ENCODE data around the gene POP4. TPM values are rescaled to one million over a fixed set of nuclear protein-coding genes. Genes with fewer than 3 reads are reported as not detected.

The POP4 gene
- total and polyA plus RNA-seq, 2 of the 4 experiments (the other 2 are of a cell fraction): 65.1 to 87.2 TPM

GRCh38 chr19:29653398-29653797, 47.3 kb downstream of the POP4 start:
- Histone ChIP-seq H3K23ac (ENCODE audit: low read depth, low read length) (no peak overlapping the region), H3K27ac (ENCODE audit: insufficient read depth, low read length) (no peak overlapping the region), H4K91ac (ENCODE audit: insufficient read depth, low read depth, low read length) (no peak overlapping the region), H2BK15ac (ENCODE audit: low read depth, low read length) (no peak overlapping the region), H4K20me1 (ENCODE audit: insufficient read depth, low read length) (no peaks in the 10 kb centered on the region), H3K9me1 (ENCODE audit: insufficient read depth, low read length) (no peaks in the 10 kb centered on the region), H3K4me3 (ENCODE audit: insufficient read depth, low read depth, low read length) (no peak overlapping the region), H2BK120ac (ENCODE audit: low read depth, low read length) (no peak overlapping the region), H4K5ac (ENCODE audit: low read depth, low read length) (no peak overlapping the region), H3K14ac (replicated peaks; ENCODE audit: low read depth, low read length) (no peak overlapping the region), H3K36me3 (ENCODE audit: control insufficient read depth, insufficient read depth, low read length) (no peaks in the 10 kb centered on the region), H3K9me3 (ENCODE audit: control insufficient read depth, insufficient read depth, low read length) (no peaks in the 10 kb centered on the region), H3K4me1 (ENCODE audit: control insufficient read depth, insufficient read depth, low read length) (no peaks in the 10 kb centered on the region), H3K27me3 (ENCODE audit: control insufficient read depth, insufficient read depth, low read length) (peaks cover 9% of the 10 kb centered on the region), H2AK5ac (ENCODE audit: low read depth, low read length) (no peak overlapping the region), H2BK5ac (ENCODE audit: low read depth, low read length, poor library complexity, severe bottlenecking) (no peak overlapping the region), H4K8ac (ENCODE audit: low read depth in 2 of 2, low read length in 2 of 2) (no peak overlapping the region), H3K9ac (ENCODE audit: low read depth, low read length) (no peak overlapping the region), H2AFZ (replicated peaks; ENCODE audit: low read length, poor library complexity) (no peak overlapping the region), H2BK20ac (ENCODE audit: low read depth, low read length) (no peak overlapping the region), H3K56ac (ENCODE audit: extremely low read depth, insufficient read depth, low read length) (no peak overlapping the region), H3K79me1 (ENCODE audit: low read depth in 1 of 2, low read length in 2 of 2) (no peaks in the 10 kb centered on the region), H3K4me2 (ENCODE audit: low read depth, low read length) (no peak overlapping the region), H3K18ac (ENCODE audit: low read depth, low read length) (no peak overlapping the region), H3K4ac (ENCODE audit: low read depth, low read length) (no peak overlapping the region), H2AK9ac (replicated peaks; ENCODE audit: low read depth, low read length, poor library complexity) (no peak overlapping the region)
- no peak for ATAC-seq (ENCODE audit: low read depth)
- TF ChIP-seq CHD1 (IDR thresholded peaks at IDR 0.05; ENCODE audit: low read depth, low read length): no peak
- no peak for TF ChIP-seq RFX5 (IDR thresholded peaks at IDR 0.05; ENCODE audit: low read depth, low read length)
- no peak for TF ChIP-seq BHLHE40 (IDR thresholded peaks at IDR 0.05; ENCODE audit: low read depth, low read length)
- TF ChIP-seq ELK1 (IDR thresholded peaks at IDR 0.05; ENCODE audit: borderline replicate concordance, low read depth, low read length): no peak
- TF ChIP-seq RCOR1 (IDR thresholded peaks at IDR 0.05; ENCODE audit: insufficient replicate concordance, low read length): no peak
- no peak for TF ChIP-seq RAD21 (IDR thresholded peaks at IDR 0.05; ENCODE audit: low read length)
- TF ChIP-seq USF2 (IDR thresholded peaks at IDR 0.05; ENCODE audit: low read depth, low read length): no peak
- TF ChIP-seq POLR2A (IDR thresholded peaks at IDR 0.05; ENCODE audit: low read depth, low read length): no peak
- no peak for TF ChIP-seq SMC3 (IDR thresholded peaks at IDR 0.05; ENCODE audit: low read depth, low read length)
- no peak for TF ChIP-seq CEBPB (IDR thresholded peaks at IDR 0.05; ENCODE audit: low read depth, low read length)
- TF ChIP-seq NFE2L2 (IDR thresholded peaks at IDR 0.05; ENCODE audit: low read depth, low read length): no peak
- no peak for TF ChIP-seq CTCF (conservative IDR thresholded peaks at IDR 0.05; ENCODE audit: low read depth, low read length)
- no peak for TF ChIP-seq MAFK (IDR thresholded peaks at IDR 0.05; ENCODE audit: low read depth, low read length)
- TF ChIP-seq MAZ (IDR thresholded peaks at IDR 0.05; ENCODE audit: borderline replicate concordance, low read depth, low read length): no peak
- TF ChIP-seq MXI1 (IDR thresholded peaks at IDR 0.05; ENCODE audit: borderline replicate concordance, low read depth, low read length): no peak
- no peak for TF ChIP-seq FOS (IDR thresholded peaks at IDR 0.05; ENCODE audit: low read depth, low read length)
- in situ Hi-C loops (cut with MboI; ENCODE audit: low sequenced_read_pairs) (no loop called here), dilution Hi-C loops (cut with HindIII; ENCODE audit: low sequenced_read_pairs, unreplicated experiment) (no loop called here), intact Hi-C loops (cut with micrococcal nuclease) (no loop called here)
- CTCF ChIA-PET: no interaction called here
- no TSS peak for BruUV-seq (replicated peaks)
- POLR2A ChIA-PET (ENCODE audit: unreplicated experiment): no interaction called here
- 100% methylated on average over 1 of the region's 5 CpGs; no CpG with 5 or more reads in 1 of the 2 experiments for WGBS, 2 experiments (ENCODE audit: extremely low coverage in 2 of 2, insufficient read length in 1 of 2)
- no peak for DNase-seq
